GM21515 (cell line): ENCODE data around the gene SLA2.
"Not testable (repeated sequence)": the region's sequence is repeated elsewhere in the genome, so short reads cannot be mapped to it uniquely, and the experiment has no call there.

Experiments used
- ATAC-seq: cut with Tn5 transposase; IDR thresholded peaks from one replicate; pipeline ENCODE4 v1.9.1; 2021; ENCODE audit not compliant: unreplicated experiment

The SLA2 gene

DNA sequence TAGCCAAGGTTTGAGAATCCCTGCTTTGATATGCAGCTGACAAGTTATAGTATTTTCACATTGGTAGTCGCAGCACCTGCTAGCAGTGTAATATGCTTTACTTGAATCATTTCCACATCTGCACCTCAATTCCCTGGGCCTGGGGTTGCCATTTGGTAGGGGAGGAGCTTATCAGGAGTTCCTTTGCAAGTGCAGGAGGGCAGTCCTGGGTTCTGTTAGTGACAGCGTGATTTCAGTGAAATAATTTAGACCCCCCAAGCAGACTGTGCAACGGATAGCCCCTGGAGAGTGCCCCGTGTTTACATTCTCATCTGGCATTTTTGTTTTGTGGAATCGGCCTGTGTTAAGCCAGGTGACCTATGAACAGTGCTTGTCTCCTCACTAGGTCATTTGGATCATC is 34.4 kb downstream of the SLA2 start:
- no peak for ATAC-seq

DNA sequence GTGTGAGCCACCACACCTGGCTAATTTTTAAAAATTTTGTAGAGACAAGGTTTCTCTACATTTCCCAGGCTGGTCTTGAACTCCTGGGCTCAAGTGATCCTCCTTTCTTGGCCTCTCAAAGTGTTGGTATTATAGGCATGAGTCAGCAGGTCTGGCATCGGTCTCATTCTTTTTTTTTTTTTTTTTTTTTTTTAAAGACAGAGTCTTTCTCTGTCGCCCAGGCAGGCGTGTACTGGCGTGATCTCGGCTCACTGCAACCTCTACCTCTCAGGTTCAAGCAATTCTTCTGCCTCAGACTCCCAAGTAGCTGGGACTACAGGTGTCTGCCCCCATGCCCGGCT is 37.6 kb downstream of the SLA2 start:
- ATAC-seq, result not testable (repeated sequence)

DNA sequence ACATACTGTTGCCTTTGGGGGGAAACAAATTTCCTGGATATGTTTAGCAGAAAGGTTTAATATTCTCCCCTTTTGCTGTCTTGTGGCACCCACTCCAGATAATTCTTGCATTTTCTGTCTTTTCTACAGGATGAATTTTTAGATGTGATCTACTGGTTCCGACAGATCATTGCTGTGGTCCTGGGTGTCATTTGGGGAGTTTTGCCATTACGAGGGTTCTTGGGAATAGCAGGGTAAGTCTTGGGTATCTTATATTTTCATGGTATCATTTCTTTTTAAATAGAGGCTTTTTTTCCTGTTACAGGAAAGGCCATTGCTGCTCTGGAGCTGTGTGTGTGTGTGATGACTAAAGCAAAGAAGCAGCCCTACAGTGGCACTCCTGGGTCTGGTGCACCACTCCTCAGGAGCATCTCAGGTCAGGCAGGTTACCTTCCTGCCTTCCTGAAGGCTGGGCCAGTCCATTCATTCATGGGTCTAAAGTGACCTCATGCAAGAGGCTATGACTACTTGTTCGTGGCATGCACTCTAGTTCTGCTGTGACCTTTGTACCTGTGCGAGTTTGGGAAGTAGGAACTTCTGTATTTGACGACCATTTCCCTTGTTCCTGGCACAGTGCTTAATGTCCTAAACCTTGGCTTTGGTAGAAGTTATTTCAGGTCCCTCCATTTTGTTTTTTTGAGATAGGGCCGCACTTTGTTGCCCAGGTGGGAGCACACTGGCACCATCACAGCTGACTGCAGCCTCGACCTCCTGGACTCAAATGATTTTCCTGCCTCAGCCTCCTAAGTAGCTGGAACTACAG is 38.2 kb downstream of the SLA2 start:
- no peak for ATAC-seq

DNA sequence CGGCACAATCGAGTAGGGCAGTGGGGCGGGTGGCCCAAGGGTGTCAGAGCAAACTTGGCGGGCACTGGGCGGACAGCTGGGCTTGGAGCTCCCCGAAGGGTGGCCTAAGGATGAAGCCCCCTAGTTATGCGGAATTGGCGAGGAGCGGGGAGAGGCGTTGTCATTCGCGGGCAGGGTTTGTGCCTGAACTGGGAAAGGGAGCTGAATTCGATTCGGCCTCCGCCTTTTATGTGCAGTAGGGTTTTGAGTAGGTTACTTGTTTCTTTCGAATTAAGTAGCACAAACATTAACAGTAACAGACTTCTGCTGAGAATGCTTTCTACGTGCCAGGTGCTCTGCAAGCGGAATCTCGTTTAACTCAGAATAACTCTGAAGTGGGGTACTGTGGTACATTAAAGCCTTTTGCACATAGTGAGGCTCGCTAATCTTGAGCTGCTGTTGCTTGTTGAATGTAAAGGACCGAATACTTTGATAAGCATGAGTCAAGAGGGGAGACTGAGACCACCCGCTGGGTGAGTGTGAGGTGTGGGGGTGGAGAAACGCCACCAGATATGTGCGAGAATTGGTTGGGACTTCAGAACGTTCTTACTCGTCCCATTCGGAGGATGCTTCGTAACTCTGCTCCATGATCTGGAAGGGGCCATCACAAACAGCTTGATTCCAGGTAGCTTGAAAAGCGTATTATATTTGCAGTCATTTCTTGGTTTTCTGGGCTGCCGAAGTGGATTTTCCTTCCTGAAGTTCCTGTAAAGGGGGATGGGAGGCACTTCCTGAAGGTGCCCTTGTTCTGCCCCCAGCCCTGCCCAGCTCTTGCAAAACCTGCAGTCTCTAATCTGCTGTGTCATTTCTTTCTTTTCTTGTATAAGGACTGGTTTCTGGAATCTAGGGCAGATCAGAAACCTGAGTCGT is 39.6 kb downstream of the SLA2 start:
- peak; percentile 14 for ATAC-seq

- peak; percentile 78 for ATAC-seq
These were observed 40.4 kb downstream of the SLA2 start, which contains the start of gene RAB5IF for GRCh38 chr20:36605399-36606157. Gene RAB5IF (plus strand): TSS chr20:36605779. CDS start chr20:36605952, 173 bp downstream.

DNA sequence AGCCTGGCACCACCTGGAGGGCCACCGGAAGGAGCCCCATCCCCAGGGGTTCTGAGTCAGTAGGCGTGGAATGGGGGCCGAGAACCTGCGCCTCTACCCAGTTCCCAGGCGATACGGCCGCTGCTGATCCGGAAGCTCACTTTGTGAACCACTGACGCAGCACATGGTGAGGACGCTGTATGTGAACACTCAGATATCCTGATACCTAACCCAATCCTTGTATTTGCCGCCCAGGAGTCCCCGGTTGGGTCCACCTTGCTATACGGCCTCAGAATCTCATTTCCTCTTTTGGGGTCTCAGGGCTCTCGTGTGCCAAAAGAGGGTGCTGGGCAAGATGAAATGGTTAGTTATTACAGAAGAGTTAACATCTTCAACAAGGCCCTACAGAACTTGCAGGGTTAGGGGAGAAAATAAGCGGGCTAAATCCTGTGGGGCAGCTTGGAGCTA is 41.0 kb downstream of the SLA2 start:
- peak; percentile 27 for ATAC-seq

GRCh38 chr20:36601540-36601939 is 44.5 kb downstream of the SLA2 start:
- ATAC-seq, result no peak

GRCh38 chr20:36599912-36600345 is 46.1 kb downstream of the SLA2 start:
- no peak for ATAC-seq

GRCh38 chr20:36593347-36593929 is 52.6 kb downstream of the SLA2 start:
- no peak for ATAC-seq

- ATAC-seq, result no peak
These were observed 53.9 kb downstream of the SLA2 start for GRCh38 chr20:36591854-36592641.

GRCh38 chr20:36591281-36591680 is 54.7 kb downstream of the SLA2 start:
- ATAC-seq, result no peak

DNA sequence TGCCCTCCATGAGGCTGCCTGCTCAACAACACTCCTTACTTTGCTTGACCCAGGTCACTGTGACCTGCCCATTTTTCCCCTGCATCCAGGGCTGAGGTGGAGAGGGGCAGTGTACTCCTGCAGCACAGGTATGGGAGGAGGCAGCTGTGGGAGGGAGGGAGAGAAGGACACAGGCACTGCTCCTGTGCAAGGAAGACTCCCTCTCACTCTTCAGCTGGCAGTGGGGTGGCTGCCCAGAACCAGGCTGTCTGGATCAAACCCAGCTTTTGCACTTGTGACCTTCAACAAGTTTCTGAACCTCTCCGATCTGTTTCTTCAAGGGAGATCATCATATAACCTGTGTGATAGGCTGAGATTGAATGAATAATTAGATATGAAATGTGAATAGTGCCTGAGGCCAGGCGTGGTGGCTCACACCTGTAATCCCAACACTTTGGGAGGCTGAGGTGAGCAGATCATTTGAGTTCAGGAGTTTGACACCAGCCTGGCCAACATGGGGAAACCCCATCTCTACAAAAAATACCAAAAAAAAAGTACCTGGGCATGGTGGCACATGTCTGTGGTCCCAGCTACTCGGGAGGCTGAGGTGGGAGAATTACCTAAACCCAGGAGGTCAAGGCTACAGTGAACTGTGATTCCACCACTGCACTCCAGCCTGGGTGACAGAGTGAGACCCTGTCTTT is 58.5 kb downstream of the SLA2 start:
- ATAC-seq, result no peak

- ATAC-seq, result no peak
These were observed 60.4 kb downstream of the SLA2 start for GRCh38 chr20:36585410-36586125.

- no peak for ATAC-seq
These were observed 61.9 kb downstream of the SLA2 start for GRCh38 chr20:36584018-36584481.

DNA sequence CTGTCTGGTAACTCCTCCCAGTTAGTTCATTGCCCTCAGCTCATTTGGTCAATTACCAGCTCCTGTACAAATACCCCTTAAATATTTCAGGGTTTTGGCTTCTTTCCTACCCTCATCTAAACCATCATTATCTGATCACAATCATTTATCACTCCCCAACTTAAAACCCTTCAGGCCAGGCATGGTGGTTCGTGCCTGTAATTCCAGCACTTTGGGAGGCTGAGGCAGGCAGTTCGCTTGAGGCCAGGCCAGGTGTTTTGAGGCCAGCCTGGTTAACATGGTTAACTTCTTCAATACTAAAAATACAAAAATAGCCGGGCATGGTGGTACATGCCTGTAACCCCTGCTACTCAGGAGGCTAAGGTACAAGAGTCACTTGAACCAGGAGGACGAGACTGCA is 63.2 kb downstream of the SLA2 start:
- ATAC-seq, result no peak

- ATAC-seq, result no peak
These were observed 63.7 kb downstream of the SLA2 start for GRCh38 chr20:36582322-36582721.

DNA sequence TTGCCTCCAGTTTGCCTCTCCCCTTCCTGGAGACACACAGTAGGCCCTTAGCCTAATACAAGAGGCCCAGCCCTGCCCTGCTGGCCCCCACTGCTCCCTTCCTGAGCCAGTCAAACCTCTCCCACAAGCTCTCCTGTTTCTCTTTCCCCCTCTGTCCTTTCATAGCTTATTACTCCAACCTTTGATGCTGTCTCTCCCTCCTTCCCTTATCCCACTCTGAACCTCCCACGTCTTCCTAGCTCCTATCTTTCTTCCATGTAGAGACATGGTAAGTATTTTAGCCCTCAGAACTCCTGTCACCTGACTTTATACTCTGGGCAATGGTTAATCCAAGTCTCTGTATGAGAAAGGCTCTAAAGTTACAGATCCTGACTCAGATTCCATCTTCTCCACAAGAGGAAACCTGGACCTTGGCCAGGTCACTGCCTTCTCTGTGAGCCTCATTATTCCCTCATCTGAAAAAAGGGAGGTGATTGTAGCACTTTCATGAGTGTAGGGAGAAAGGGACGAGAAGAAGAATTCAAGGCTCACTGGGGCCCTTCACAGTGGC is 65.9 kb downstream of the SLA2 start:
- no peak for ATAC-seq

DNA sequence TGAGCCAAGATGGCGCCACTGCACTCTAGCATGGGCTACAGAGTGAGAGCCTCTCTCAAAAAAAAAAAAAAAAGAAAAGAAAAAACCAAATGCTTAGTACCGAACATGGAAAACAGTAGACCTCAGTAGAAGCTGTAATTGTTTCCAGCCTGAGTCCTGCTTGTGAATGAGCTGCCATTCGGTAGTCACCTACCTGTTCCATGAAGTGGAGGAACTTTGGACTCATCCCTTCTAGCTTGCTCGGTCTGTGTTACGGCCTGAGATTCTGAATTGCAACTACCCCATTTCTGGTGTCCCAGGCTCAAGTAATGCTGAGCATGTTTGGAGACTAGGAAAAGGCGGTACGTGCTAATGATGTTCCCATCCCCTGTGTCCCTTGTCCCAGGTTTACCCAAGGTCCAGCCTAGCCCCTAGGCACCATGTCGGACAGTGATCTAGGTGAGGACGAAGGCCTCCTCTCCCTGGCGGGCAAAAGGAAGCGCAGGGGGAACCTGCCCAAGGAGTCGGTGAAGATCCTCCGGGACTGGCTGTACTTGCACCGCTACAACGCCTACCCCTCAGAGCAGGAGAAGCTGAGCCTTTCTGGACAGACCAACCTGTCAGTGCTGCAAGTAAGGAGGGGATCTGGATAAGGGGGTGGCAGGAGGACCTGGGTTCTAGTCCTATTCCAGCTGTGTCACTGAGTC is 67.5 kb downstream of the SLA2 start:
- no peak for ATAC-seq
